HepG2 (cell line): ENCODE data around the gene HERC5. TPM values are rescaled to one million over a fixed set of nuclear protein-coding genes. Genes with fewer than 3 reads are reported as not detected.

ENCODE experiments used
- NBN ChIP-seq: fragments of 450-650 bp; conservative IDR thresholded peaks from 2 replicates; pipeline ENCODE4 v1.6.1; 2017
- PAWR ChIP-seq: sonication (generic); formaldehyde crosslinking; IDR thresholded peaks from 2 replicates; pipeline ENCODE4 v1.4.0; 2020; ENCODE audit warnings: missing genetic modification reagents, mild to moderate bottlenecking, borderline replicate concordance
- PHF21A ChIP-seq: sonication (generic); formaldehyde crosslinking; IDR thresholded peaks from 2 replicates; pipeline ENCODE4 v1.5.0; 2020; ENCODE audit warnings: mild to moderate bottlenecking, missing genetic modification reagents
- RORA ChIP-seq: sonication (generic); formaldehyde crosslinking; IDR thresholded peaks from 2 replicates; pipeline ENCODE4 v1.5.0; 2020; ENCODE audit warnings: mild to moderate bottlenecking, missing genetic modification reagents, moderate library complexity
- ZC3H4 ChIP-seq: sonication (generic); formaldehyde crosslinking; IDR thresholded peaks from 2 replicates; pipeline ENCODE4 v1.4.0; 2020; ENCODE audit warnings: missing genetic modification reagents, borderline replicate concordance
- ZMYM2 ChIP-seq: sonication (generic); formaldehyde crosslinking; IDR thresholded peaks from 2 replicates; pipeline ENCODE4 v1.8.0; 2022; ENCODE audit warnings: mild to moderate bottlenecking, missing genetic modification reagents
- ZNF138 ChIP-seq: sonication (generic); formaldehyde crosslinking; IDR thresholded peaks from 2 replicates; pipeline ENCODE4 v1.5.0; 2020; ENCODE audit warnings: mild to moderate bottlenecking, low read depth, missing genetic modification reagents
- ZNF260 ChIP-seq: sonication (generic); formaldehyde crosslinking; IDR thresholded peaks from 2 replicates; pipeline ENCODE4 v1.4.0; 2020; ENCODE audit warnings: missing genetic modification reagents, low read depth, mild to moderate bottlenecking, borderline replicate concordance
- ZNF572 ChIP-seq: sonication (generic); formaldehyde crosslinking; IDR thresholded peaks from 2 replicates; pipeline ENCODE4 v1.5.1; 2020; ENCODE audit warnings: mild to moderate bottlenecking, missing genetic modification reagents
- ZNF644 ChIP-seq: IDR thresholded peaks from 2 replicates; pipeline ENCODE4 v1.6.1; 2016; ENCODE audit warnings: low read depth
- ZNF75D ChIP-seq: sonication (generic); formaldehyde crosslinking; IDR thresholded peaks from 2 replicates; pipeline ENCODE4 v1.8.1; 2023; ENCODE audit warnings: missing genetic modification reagents, mild to moderate bottlenecking, borderline replicate concordance
- polyA plus RNA-seq, 8 experiments: library from polyadenylated mRNA; depleted of rRNA in 3 of 8; stranded (reverse) in 7 of 8; unstranded in 1 of 8; fragments of >200 nt; fragmentation: Illumina TruSeq in 4 of 8; extraction: Trizol in 4 of 8; gene quantifications; 2 replicates each; pipeline versions ENCODE4 v1.2.1 to v1.2.3, GENCODE V29; 2011 to 2016; ENCODE audit warnings: low read depth in 4 of 8, missing spikeins in 1 of 8, mixed read lengths in 1 of 8; ENCODE audit not compliant: insufficient read depth in 1 of 8
- total RNA-seq, 5 experiments: library from RNA; depleted of rRNA; stranded (reverse); fragments of >200 nt; fragmentation: Illumina TruSeq; extraction: Trizol; gene quantifications; 2 replicates each; pipeline ENCODE4 v1.2.3, GENCODE V29; 2016; ENCODE audit warnings: low read depth in 1 of 5
- TF ChIP-seq, protein P1 (sequence below): sonication (generic); formaldehyde crosslinking; IDR thresholded peaks from 2 replicates; pipeline ENCODE4 v1.5.1; 2020; ENCODE audit warnings: missing genetic modification reagents, mild to moderate bottlenecking, borderline replicate concordance
- TF ChIP-seq, protein P2 (sequence below): sonication (generic); formaldehyde crosslinking; IDR thresholded peaks from 2 replicates; pipeline ENCODE4 v1.5.0; 2020; ENCODE audit warnings: missing genetic modification reagents
- TF ChIP-seq, protein P3 (sequence below): sonication (generic); formaldehyde crosslinking; IDR thresholded peaks from 2 replicates; pipeline ENCODE4 v1.4.0; 2020; ENCODE audit warnings: missing genetic modification reagents
- TF ChIP-seq, protein P4 (sequence below), 2 experiments: fragments of 450-650 bp in 1 of 2; sonication (generic) in 1 of 2; formaldehyde crosslinking in 1 of 2; IDR thresholded peaks; 2 replicates each; pipeline versions ENCODE4 v1.6.1 to v1.8.0; 2016 to 2022; ENCODE audit warnings: antibody characterized with exemption in 1 of 2, mild to moderate bottlenecking in 1 of 2, missing genetic modification reagents in 1 of 2

HERC5 gene
- total and polyA plus RNA-seq, 2 of the 13 experiments (the other 11 are each of a cell fraction or from before 2014, with no cell fraction given) = 0.13 to 0.33 TPM

DNA sequence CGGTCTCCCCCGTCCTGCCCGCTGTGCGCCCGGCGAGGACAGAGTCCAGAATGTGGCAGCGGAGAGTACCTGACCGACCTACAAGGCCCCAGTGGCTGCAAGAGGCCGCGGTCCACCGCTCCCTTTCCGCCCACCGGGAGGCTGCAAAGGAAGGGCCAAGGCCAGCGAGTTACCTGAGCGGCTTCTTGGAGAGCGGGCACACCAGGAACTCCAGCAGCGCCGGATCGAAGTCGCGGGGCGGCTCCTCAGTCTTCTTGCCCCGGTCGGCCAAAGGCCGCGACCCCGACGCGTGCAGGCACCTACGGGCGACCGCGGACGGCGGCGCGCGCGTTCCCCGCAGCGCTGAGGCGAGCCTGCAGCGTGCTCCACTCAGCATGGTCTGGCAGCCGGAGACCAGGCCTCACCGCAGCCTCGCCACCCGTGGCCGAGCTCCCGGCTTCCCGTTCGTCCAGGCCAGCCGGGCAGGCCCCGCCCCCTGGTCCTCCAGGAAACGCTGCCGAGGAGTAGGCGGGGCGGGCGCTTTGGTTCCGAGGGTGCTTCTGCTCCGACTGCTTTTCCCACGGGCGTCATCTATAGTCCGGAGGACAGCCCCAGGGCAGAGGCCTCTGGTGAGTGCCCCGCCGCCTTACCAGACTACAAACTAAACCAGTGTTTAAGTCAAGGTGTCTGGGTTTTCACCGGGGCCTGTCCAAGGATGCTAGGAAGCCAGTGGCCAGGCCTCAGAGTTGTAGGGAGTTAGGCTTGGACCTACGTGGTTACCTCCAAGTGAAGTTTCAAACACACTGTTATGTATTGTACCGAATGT lies 66.6 kb downstream of the HERC5 start, which contains the start of gene PYURF (continued):
- TF ChIP-seq RORA (CRISPR knock-in tag) = 0 out of 2 replicates have a peak, but pooled peaks have one; percentile 83
- TF ChIP-seq, protein P1, sequence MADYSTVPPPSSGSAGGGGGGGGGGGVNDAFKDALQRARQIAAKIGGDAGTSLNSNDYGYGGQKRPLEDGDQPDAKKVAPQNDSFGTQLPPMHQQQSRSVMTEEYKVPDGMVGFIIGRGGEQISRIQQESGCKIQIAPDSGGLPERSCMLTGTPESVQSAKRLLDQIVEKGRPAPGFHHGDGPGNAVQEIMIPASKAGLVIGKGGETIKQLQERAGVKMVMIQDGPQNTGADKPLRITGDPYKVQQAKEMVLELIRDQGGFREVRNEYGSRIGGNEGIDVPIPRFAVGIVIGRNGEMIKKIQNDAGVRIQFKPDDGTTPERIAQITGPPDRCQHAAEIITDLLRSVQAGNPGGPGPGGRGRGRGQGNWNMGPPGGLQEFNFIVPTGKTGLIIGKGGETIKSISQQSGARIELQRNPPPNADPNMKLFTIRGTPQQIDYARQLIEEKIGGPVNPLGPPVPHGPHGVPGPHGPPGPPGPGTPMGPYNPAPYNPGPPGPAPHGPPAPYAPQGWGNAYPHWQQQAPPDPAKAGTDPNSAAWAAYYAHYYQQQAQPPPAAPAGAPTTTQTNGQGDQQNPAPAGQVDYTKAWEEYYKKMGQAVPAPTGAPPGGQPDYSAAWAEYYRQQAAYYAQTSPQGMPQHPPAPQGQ = no peak
- no peak; the same call in 1 of the 2 replicates for TF ChIP-seq ZNF260 (CRISPR knock-in tag)
- TF ChIP-seq NBN = no peak
- no peak; the same call in 1 of the 2 replicates for TF ChIP-seq ZNF644
- no peak for TF ChIP-seq ZMYM2
- TF ChIP-seq, protein P2, sequence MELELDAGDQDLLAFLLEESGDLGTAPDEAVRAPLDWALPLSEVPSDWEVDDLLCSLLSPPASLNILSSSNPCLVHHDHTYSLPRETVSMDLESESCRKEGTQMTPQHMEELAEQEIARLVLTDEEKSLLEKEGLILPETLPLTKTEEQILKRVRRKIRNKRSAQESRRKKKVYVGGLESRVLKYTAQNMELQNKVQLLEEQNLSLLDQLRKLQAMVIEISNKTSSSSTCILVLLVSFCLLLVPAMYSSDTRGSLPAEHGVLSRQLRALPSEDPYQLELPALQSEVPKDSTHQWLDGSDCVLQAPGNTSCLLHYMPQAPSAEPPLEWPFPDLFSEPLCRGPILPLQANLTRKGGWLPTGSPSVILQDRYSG = peak; percentile 83; the same call in 1 of the 2 replicates
- TF ChIP-seq ZC3H4 (CRISPR knock-in tag) = no peak
- TF ChIP-seq, protein P3, sequence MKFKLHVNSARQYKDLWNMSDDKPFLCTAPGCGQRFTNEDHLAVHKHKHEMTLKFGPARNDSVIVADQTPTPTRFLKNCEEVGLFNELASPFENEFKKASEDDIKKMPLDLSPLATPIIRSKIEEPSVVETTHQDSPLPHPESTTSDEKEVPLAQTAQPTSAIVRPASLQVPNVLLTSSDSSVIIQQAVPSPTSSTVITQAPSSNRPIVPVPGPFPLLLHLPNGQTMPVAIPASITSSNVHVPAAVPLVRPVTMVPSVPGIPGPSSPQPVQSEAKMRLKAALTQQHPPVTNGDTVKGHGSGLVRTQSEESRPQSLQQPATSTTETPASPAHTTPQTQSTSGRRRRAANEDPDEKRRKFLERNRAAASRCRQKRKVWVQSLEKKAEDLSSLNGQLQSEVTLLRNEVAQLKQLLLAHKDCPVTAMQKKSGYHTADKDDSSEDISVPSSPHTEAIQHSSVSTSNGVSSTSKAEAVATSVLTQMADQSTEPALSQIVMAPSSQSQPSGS (CRISPR knock-in tag) = peak; percentile 84
- no peak for TF ChIP-seq ZNF572 (CRISPR knock-in tag)
- TF ChIP-seq ZNF75D = peak; percentile 70
- no peak for TF ChIP-seq PAWR (CRISPR knock-in tag)
- TF ChIP-seq, protein P4, sequence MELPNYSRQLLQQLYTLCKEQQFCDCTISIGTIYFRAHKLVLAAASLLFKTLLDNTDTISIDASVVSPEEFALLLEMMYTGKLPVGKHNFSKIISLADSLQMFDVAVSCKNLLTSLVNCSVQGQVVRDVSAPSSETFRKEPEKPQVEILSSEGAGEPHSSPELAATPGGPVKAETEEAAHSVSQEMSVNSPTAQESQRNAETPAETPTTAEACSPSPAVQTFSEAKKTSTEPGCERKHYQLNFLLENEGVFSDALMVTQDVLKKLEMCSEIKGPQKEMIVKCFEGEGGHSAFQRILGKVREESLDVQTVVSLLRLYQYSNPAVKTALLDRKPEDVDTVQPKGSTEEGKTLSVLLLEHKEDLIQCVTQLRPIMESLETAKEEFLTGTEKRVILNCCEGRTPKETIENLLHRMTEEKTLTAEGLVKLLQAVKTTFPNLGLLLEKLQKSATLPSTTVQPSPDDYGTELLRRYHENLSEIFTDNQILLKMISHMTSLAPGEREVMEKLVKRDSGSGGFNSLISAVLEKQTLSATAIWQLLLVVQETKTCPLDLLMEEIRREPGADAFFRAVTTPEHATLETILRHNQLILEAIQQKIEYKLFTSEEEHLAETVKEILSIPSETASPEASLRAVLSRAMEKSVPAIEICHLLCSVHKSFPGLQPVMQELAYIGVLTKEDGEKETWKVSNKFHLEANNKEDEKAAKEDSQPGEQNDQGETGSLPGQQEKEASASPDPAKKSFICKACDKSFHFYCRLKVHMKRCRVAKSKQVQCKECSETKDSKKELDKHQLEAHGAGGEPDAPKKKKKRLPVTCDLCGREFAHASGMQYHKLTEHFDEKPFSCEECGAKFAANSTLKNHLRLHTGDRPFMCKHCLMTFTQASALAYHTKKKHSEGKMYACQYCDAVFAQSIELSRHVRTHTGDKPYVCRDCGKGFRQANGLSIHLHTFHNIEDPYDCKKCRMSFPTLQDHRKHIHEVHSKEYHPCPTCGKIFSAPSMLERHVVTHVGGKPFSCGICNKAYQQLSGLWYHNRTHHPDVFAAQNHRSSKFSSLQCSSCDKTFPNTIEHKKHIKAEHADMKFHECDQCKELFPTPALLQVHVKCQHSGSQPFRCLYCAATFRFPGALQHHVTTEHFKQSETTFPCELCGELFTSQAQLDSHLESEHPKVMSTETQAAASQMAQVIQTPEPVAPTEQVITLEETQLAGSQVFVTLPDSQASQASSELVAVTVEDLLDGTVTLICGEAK (IDR thresholded peaks at IDR 0.05) = no peak
- TF ChIP-seq, protein P4 (CRISPR knock-in tag; IDR thresholded peaks at IDR 0.05) = peak; percentile 90
- peak; percentile 48; the same call in 1 of the 2 replicates for TF ChIP-seq PHF21A (CRISPR knock-in tag)
- peak; percentile 62; the same call in 1 of the 2 replicates for TF ChIP-seq ZNF138 (CRISPR knock-in tag)
